NCI-H2227 (cell line): Measurements from ENCODE around the gene PHRF1.
A peak's percentile ranks its signal among the peaks of the same experiment; 100 is the strongest.

Experiments
- DNase-seq: peaks from one replicate; lab custom pipeline; 2025; ENCODE audit not compliant: unreplicated experiment; lab: John Stamatoyannopoulos, UW

The PHRF1 gene

DNA sequence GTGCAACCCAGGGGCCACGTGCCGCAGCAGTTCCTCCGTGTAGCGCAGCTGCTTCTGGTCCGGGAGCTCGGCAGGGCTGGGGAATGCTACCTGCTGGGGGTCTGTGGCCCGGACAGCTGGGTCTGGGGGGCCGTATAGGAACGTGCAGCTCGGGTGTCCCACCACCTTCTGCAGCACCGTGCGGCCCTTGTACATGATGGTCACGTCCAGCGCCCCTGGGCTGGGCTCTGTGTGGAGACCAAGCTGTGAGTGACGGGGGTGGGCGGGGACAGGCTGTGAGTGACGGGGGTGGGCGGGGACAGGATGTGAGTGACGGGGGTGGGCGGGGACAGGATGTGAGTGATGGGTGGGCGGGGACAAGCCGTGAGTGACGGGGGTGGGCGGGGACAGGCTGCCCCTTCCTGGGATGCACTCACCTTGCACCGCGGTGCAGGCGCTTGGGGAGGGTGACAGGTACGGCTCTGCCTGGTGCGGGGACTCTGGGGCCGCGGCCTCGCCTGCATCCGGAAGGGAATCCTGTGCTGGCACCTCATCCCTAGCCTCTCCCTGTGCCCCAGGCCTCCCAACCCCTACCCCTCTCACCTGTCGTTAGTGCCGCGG lies 37.2 kb downstream of the PHRF1 start:
- DNase-seq, result peak; percentile 42

DNA sequence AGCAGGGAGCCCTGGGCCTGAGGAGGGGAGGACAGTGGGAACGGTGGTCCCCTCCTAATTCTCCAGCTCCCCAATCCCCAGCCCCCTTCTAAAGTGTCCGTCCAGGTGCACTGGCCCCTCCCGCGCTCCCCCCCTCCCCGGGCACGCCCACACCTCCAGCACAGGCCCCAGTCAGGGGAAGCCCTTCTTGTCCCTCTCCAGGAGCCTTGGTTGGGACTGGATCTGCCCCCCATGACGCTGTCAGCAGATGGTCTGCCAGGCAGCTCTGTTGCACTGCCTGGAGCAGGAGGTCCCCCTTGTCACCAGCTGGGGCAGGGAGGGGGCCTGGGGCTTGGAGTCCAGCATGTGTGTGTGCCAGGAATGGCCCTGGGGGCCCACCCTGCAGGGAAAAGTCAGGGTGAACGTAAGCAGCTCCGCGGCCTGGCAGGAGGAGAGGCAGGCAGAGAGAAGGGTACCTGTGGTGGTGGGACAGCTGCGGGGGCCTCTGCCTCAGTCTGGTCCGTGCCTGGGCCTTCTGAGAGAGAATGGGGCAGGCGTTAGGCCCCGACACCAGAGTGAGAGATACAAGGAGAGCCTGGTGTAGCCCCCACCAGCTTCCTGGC lies 37.9 kb downstream of the PHRF1 start:
- DNase-seq, result no peak

DNA sequence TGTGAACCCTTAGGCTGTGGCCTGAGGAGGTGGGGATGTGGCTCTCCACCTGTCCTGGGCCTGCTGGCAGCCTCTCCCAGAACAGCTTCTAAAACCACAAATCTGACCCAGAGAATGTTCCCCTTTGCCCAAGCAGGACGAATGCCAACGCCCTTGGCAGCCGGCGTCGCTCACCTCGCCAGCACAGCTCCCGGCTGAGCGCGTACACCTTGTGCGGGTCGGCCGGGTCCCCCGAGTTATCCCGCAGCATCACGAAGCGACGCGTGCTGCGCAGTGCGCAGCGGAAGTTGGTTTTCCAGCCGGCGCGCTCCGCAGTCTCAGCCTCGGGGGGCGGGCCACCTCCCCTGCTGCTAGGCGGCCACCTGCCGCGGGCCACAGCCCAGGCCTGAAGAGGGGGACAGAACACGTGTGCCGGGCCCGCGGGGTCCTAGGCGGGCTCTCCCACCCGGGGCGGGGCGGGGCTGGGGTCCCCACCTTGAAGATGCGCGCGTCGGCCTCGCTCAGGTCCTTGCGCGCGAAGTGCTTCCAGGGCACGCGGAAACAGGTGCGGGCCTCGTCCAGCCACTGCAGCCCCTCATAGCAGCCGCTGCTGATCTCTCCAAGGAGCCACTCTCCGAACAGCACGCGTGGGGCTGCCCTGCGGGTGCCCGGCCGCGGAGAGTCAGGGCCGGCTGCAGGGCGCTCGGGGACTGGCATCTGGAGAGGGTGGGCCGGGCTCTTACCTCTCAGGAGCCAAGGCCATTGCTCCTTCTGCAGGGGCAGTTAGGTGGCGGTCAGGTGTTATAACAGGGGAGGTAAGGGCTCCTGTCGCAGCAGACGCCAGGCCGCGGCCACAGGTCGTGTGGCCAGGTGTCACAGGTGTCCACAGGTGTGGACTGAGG lies 38.6 kb downstream of the PHRF1 start:
- no peak for DNase-seq

DNA sequence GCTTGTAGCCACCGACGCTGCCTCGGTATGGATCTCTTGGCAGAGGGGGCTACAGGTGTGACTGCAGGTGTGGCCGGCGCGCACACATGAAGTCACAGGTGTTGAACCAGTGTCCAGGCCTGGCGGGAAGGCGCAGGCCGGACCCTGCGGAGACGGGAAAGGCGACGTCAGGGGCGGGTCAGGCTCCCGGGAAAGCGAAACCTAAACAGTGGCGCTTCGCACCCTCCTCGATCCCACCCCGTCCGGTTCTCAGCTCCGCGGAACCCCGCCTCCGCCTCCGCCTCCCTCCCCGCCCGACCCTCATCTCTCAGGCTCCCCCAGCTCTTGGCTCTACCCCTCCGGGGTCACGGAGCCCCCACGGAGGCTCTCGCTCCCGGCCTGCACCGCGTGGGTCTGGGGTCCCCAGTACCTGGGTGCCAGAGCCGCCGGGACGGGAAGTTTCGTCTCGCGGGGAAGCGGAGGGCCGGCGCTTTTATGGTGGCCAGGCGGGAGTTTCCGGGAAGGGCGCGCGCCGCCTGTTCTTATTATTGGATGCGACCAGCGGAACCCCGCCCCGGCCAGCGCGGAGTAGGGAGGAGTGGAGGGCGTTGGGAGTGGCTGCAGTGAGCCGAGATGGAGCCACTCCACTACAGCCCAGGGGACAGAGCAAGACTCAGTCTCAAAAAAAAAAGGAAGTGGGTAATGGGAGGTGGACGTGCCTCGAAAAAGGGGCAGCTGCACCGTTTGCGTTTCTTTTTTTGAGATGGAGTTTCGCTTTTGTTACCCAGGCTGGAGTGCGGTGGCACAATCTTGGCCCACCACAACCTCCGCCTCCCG lies 39.4 kb downstream of the PHRF1 start, which contains the start of gene IRF7:
TSS of gene IRF7 (minus strand) at position 447 of the 816 bp plus-strand sequence. CDS start 586 bp downstream, outside the sequence.
- peak; percentile 88 for DNase-seq

DNA sequence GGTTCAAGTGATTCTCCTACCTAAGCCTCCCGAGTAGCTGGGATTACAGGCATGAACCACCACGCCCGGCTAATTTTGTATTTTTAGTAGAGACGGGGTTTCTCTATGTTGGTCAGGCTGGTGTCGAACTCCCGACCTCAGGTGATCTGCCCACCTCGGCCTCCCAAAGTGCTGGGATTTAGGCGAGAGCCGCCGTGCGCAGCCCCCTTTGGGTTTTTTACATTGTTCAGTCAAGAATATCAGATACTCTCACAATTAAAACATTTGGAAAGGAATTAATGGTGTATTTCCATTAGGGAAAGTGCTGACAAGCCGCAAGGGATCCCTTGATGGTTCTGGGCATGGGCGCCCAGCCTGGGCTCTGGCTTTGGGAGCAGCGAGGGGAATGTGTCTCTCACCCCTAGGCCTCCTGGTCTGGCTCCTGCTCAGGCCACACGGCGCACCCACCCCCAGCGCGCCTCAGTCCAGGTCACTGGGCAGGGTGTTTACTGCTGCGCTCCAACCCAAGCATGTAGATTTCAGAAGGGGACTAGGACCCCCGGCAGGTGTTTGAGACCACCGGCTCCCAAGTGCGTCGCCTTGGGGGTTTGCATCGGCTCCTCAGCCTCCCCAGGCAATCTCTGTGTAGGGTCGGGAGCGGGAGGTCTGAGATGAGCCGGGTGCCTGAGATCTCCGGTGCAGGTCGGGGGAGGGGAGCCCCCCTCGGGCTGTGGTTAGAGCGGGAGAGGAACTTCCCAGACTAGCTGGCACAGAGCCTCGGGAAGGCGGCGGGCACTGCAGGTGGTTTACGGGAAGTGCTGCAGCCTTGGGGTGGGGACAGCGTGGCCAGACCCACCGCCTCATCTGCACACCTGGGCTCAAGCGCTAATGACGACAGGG lies 40.3 kb downstream of the PHRF1 start:
- no peak for DNase-seq

DNA sequence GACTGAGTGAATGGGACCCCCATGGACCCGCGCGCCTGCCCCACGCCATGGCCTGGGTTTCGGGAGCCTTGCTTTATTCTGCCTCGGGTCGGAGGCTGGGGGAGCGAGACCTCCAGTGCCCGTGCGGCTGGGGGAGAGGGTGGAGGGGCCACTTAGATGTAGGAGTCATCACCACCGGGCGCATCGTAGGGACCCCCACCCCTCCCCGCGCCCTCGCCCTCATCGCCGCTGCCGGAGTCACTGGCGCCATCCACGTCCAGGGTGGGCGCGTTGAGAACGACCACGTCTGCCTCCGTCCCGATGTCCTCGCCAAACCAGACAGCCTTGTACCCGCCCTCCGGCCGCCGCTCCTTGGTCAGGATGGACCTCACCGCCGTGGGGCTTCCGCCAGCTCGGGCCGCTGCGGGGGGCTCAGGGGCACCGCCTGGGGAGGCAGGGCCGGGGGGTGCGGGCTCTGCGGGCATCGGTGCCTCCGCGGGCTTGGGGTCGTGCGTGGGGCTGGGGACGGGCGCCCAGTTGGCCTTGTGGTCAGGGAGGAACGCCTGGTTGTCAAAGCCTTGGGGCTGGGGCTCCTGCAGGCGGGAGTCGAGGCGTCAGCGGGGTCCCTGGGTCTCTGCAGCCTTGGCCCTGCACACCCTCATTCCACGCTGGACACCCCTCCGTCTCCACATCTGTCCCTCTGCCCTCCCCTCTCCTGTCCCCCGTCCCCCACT lies 41.1 kb downstream of the PHRF1 start:
- DNase-seq, result no peak

DNA sequence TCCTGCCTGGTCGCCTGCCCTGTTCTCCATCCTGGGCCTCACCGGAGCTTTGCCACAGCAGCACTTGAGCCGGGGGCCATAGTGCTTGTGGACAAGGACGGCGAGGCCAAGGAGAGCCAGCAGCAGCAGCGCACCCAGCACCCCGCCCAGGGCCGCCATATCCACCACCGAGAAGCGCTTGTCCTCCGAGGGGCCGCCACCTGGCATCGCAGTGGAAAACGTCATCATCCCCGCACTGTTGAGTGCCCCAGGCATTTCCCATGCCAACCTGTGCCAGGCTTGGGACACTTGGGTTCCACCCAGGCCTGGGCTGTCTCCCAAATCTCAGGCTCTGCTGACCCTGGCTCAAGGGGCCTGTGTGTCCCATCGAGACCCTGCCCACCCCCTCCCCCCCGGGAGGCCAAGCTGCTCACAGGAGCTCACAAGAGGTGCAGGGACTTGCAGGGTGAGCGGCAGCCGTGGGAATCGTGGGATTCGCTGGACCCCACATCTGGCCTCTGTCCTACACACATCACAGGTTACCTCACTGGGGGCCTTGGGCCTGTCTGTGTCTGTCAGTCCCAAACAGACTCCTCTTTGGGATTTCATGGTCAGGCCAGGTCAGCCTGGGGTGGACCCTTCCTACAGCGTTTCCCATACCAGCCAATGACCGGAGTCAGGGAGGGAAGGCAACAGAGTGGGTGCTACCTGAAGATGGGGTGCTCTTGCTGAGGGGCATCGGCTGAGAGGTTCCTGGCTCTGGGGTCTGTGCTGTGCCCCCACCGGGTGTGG lies 41.8 kb downstream of the PHRF1 start:
- DNase-seq, result no peak

DNA sequence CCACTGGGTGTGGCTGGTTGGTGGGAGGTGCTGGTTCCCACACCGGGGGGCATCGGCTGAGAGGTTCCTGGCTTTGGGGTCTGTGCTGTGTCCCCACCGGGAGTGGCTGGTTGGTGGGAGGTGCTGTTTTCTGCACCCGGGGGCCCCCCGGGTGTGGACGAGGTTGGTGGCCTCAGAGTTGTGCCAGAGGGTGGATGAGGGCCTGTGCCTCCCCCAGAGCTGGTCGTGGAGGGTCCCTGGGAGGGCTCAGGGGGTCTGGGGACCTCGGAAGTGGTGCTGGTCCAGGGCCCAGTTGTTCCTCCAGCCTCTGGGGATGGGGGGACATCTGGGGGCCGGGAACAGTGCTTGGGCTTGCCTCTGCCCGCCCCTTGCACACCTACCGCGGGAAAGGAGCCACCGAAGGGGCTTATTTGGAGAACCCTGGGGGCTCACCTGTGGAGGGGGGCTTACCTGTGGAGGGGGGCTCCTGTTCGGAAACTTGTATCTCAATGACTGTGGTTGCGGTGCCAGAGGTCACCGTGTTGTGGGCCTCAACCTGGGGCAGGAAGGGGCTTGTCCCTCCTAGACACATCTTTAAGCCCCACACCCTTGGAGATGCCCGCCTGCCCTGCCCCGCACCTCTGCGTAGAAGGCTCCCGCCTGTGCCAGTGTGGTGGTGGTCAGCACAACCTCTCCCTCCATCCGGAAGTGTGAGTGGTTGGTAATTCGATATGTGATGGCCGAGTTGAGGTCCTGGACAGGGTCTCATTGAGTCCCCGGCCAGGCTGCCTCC lies 42.8 kb downstream of the PHRF1 start:
- no peak for DNase-seq

DNA sequence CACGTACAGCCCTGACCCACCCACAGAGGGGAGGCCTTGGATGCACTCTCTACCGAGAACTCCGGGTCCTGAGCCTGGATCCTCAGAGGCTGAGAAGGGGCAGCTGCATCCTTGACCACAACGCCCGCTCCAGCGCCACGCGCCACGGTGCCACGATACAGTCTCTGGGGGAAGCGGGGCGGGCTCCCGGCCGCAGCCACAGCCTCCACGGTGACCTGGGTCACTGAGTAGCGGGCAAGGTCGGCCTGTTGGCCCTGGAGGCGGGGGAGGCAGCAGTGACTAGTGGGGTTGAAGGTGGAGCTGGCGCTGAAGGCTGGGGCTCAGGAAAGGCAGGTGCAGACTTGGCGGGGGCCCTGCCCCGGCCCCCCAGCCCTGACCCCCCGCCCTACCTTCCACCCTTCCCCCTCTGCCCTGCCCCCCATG lies 43.4 kb downstream of the PHRF1 start:
- DNase-seq, result no peak

DNA sequence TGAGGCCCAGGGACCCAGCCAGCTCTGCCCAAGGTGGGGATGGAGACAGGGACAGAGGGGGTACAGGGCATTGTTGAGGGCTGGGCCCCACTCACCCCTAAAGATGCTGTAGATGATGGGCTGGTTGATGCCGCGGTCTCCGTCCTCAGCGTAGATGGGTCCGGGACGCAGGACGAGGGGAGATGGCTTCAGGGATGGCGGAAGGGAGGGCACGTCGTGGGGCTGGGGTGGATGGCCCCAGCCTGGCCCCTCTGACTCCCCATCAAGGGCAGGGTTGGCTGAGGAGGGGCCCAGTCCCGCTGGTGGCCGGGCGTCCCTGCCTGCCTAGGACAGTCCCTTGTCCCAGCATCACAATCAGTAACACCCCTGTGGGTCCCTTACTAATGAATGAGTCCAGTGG lies 43.9 kb downstream of the PHRF1 start:
- no peak for DNase-seq

DNA sequence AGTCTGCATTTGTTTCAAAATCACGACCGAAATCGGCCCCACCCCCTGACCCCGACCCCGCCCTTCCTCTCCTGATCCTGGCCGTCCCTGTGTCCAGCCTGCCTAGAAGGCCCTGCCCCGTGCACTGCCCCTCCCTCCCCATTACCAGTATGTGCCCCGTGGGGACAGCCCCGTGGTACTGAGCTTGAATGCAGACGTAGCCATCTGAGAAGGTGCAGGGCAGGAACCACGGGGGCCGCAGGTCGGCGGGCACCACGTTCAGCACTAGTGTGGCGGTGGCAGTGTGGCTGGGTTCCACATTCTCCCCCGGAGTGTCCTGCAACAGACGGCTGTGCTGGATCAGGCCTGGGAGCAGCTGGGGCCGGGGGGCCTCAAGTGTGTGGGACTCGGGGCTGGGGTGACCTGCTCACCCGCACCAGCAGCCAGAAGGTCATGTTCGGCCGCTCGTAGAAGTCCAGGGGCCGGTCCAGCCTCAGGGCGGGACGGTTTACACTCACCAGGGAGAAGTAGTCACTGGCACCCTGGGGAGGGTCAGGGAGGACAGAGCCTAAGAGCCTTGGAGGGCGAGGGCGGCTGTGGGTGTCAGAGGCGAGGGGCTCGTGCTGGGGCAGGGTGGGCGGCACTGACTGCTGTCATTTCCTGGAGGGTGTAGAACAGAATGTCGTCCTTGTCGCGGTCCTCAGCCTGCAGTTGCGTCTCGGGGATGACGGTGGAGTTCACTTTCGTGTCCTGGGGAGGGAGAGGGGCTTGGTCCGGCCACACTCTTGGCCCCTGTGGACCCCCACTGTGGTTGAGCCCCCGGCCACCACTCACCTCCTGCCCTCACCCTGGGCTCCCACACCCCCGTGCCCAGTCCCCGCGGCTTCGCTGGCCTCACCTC lies 44.9 kb downstream of the PHRF1 start:
- no peak for DNase-seq

DNA sequence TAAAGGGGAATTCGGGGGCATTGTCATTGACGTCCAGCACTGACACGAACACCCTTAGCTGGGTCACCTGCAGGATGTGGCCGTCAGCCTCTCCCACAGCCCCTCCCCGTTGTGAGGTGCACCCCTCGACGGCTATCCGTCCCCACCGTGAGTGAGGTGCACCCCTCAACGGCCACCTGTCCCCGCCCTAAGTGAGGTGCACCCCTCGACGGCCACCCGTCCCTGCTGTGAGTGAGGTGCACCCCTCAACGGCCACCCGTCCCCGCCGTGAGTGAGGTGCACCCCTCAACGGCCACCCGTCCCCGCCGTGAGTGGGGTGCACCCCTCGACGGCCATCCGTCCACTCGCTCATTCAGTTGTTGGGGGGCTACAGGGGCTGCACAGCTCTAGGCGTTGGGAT lies 45.6 kb downstream of the PHRF1 start:
- no peak for DNase-seq

DNA sequence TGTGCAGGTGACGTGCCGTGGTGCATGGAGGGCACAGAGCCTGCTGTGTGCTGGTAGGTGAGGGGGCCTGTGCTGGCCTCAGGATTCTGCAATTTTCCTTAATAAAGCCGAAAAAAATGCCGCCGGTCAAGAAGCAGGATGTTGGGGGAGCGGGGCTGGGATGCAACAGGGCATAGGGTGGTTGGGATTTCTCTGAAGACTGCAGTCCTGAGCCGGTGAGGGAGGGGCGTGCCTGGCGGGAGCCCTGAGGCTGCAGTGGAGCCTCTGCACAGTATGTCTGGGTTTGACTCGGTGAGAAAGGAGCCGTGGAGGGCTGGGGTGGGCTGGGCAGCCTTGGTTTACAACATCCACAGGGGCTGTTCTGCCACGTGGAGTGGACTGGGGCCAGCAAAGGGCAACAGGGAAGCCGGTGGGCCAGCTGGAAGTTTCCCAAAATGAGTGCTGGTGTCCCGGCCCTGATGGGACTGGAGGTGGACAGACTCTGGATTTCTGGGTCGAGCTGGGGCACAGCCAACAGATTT lies 47.1 kb downstream of the PHRF1 start:
- DNase-seq, result no peak

DNA sequence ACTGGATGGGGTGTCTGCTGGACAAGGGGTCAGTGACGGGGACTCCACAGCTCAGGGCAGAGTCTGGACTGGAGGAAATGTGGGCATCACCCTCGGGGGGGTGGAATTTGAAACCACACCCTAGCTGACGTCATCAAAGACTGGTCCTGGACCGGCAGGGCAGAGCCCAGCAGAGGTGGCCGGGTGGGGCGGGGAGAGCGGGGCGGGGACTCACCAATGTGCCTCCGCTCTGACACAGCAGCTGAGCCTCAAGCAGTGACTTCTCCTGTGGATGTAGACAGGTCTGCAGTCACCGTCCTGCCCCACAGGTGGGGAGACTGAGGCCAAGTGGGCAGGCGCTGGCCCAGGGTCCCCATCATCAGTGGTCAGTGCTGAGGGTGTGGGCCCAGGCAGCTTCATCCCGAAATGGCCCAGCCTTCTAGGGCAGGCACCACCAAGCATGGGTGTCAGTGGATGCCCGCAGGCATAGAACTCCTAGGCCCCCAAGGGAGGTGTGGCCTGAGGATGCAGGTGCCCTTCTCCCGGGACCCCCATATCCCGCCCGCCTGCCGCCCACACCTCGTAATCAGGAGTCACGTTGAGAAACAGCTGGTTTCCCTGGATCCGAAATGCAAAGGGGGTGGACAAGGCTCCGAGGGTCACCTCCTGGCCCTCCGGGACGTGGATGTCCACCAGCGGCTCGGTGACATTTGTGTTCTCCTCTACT lies 47.9 kb downstream of the PHRF1 start:
- DNase-seq, result no peak

DNA sequence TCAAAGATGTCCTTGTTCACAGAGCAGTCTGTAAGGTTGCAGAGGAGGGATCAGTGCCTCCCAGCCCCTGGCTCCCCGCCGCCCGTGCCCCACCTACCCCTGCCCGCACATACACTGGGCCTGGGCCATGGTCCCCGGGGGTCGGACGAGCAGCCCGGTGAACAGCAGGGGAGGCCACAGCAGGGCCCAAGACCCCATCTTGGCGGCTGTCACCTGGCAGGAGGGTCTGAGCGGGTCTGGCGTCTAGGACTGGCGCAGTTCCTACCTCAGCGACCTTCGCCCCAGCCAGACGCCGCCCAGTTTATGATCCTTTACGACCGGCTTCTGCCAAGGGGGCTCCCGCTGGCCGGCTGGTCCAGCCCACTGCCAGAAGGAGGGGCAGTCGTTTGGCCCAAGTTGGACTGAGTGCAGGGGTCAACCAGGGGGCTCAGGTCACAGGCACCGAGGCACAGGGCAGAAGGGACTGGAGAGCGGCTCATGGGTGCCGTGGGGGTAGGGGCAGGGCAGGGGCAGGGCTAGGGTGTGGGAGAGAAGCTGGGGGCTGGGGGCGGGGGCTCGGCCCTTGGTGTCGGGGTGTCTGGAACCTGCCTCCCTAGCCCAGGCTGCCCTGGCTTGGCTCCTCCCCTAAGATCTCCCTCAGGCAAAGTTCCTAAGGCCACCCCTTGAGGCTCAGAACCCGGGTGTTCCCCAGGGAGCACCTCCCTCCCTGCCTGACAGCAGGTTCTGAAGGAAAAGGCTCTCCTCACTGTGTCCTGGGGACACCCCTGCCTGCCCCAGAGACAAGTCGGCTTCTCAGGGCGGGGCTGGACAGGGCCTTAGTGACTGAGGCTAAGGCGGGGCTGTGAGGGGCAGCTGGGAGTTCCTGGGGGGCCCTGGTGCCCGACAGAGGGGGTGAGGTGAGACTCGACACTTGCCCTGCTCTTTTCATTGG lies 48.7 kb downstream of the PHRF1 start, which contains the start of gene CDHR5:
TSS of gene CDHR5 (minus strand) at position 251 of the 931 bp plus-strand sequence. CDS start at position 198, 53 bp downstream.
- no peak for DNase-seq
